Measurements from ENCODE around the gene PRPF8. TPM values are rescaled to one million over a fixed set of nuclear protein-coding genes. Genes with fewer than 3 reads are reported as not detected.
"Not testable (repeated sequence)": the region's sequence is repeated elsewhere in the genome, so short reads cannot be mapped to it uniquely, and the experiment has no call there.

PRPF8 gene
- total RNA-seq, 2 donors from 2014 or later = 332 to 390 TPM

DNA sequence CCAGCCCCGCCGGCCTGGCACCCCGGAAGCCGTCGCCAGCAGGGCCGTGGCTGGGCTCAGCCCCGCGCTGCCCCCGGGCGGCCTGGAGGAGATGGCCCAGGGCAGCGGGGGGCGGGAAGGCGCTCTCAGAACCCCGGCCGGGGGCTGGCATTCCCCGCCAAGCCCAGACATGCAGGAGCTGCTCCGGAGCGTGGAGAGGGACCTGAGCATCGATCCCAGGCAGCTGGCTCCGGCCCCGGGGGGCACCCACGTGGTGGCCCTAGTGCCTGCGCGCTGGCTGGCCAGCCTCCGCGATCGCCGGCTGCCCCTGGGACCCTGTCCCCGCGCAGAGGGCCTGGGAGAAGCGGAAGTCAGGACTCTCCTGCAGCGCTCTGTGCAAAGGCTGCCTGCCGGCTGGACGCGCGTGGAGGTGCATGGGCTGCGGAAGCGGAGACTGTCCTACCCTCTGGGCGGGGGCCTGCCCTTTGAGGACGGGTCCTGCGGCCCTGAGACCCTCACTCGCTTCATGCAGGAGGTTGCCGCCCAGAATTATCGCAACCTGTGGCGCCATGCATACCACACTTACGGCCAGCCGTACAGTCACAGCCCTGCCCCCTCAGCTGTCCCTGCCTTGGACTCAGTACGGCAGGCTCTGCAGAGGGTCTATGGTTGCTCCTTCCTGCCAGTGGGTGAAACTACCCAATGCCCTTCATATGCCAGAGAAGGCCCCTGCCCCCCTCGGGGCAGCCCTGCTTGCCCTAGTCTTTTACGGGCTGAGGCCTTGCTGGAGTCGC is 40.4 kb upstream of the PRPF8 start:
- ATAC-seq (replicated peaks in 1 of 2) (peak; percentile 75 to 80), DNase-seq (no peak)
- Mint-ChIP-seq H3K27me3 (ENCODE audit: low read depth) (no peaks in the 10 kb centered on the region), H3K9me3 (no peaks in the 10 kb centered on the region), H3K4me3 (peak overlapping the region; percentile 78 to 82), H3K4me1 (ENCODE audit: low read depth) (peaks cover 42% of the 10 kb centered on the region), H3K36me3 (ENCODE audit: insufficient read depth in 2 of 2) (no peaks in the 10 kb centered on the region), H3K27ac (no peak overlapping the region)

GRCh38 chr17:1724351-1724868 is 39.7 kb upstream of the PRPF8 start, which contains the start of gene WDR81:
TSS of gene WDR81 (plus strand) at chr17:1724704. CDS start at chr17:1724960, 256 bp downstream.
- peak; percentile 90 to 91 for ATAC-seq (replicated peaks in 1 of 2)
- no peaks in the 10 kb centered on the region for H3K9me3 Mint-ChIP-seq
- peak within 1 kb of the TSS; percentile 80 to 82 for H3K4me3 Mint-ChIP-seq
- peak; percentile 88 to 92 for DNase-seq
- peak within 1 kb of the TSS; percentile 65 for H3K27ac Mint-ChIP-seq
- H3K36me3 Mint-ChIP-seq (ENCODE audit: insufficient read depth in 2 of 2) = no peaks in the 10 kb centered on the region
- H3K4me1 Mint-ChIP-seq (ENCODE audit: low read depth) = peaks cover 37% of the 10 kb centered on the region
- no peaks in the 10 kb centered on the region for H3K27me3 Mint-ChIP-seq (ENCODE audit: low read depth)

DNA sequence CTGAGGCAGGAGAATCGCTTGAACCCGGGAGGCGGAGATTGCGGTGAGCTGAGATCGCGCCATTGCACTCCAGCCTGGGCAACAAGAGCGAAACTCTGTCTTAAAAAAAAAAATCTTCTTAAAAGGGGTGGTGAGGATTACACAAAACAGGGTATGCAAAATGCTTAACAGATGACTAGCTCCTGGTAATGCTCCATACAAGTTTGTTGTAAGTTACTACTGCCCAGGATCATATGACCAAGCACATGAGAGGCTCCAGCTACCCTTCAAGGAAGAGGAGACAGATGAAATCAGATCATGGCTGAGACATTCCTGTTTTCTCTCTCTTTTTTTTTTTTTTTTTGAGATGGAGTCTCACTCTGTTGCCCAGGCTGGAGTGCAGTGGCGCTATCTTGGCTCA is 37.4 kb upstream of the PRPF8 start:
- H3K27me3 Mint-ChIP-seq (ENCODE audit: low read depth); DNase-seq; H3K9me3 Mint-ChIP-seq; H3K36me3 Mint-ChIP-seq (ENCODE audit: insufficient read depth in 2 of 2); H3K4me3 Mint-ChIP-seq; ATAC-seq (replicated peaks in 1 of 2); H3K27ac Mint-ChIP-seq: not testable (repeated sequence)
- peaks cover 38% of the 10 kb centered on the region for H3K4me1 Mint-ChIP-seq (ENCODE audit: low read depth)

DNA sequence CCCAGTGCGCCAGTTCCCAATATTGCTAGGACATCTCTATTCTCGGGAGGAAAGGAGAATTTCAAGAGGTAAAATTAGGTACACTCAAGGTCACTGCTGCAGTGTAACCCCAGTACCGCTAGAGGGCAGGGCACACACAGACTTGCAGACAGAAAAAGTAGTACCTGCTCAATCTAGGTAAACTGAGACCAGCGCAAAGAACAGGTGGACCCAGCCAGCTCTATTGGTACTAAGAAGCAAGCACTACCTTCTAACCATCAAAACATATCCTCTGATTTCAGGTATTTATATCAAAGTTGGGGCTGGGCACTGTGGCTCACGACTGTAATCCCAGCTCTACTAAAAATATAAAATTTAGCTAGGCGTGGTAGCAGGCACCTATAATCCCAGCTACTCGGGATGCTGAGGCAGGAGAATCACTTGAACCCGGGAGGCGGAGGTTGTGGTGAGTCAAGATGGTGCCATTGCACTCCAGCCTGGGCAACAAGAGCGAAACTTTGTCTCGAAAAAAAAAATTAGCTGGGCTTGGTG is 36.3 kb upstream of the PRPF8 start:
- no peak overlapping the region for H3K4me3 Mint-ChIP-seq
- no peak overlapping the region for H3K27ac Mint-ChIP-seq
- peaks cover 39% of the 10 kb centered on the region for H3K4me1 Mint-ChIP-seq (ENCODE audit: low read depth)
- ATAC-seq (replicated peaks in 1 of 2) = no peak
- H3K9me3 Mint-ChIP-seq = no peaks in the 10 kb centered on the region
- peak; percentile 66 to 76 for DNase-seq
- no peaks in the 10 kb centered on the region for H3K27me3 Mint-ChIP-seq (ENCODE audit: low read depth)
- H3K36me3 Mint-ChIP-seq (ENCODE audit: insufficient read depth in 2 of 2) = peaks cover 0 to 5% of the 10 kb centered on the region in 2 donors

GRCh38 chr17:1718362-1719165 is 33.9 kb upstream of the PRPF8 start:
- ATAC-seq (replicated peaks in 1 of 2) (no peak), DNase-seq (no peak)
- Mint-ChIP-seq H3K4me3 (peak overlapping the region; percentile 98 to 99), H3K27me3 (ENCODE audit: low read depth) (peaks cover 5% of the 10 kb centered on the region), H3K27ac (peak overlapping the region; percentile 85), H3K36me3 (ENCODE audit: insufficient read depth in 2 of 2) (peaks cover 0 to 7% of the 10 kb centered on the region in 2 donors), H3K9me3 (no peaks in the 10 kb centered on the region), H3K4me1 (ENCODE audit: low read depth) (peaks cover 45% of the 10 kb centered on the region)

- DNase-seq (peak; percentile 92), ATAC-seq (replicated peaks in 1 of 2) (peak; percentile 71 to 72)
- Mint-ChIP-seq H3K9me3 (no peaks in the 10 kb centered on the region), H3K4me1 (ENCODE audit: low read depth) (peaks cover 44% of the 10 kb centered on the region), H3K27ac (peak overlapping the region; percentile 99), H3K27me3 (ENCODE audit: low read depth) (peaks cover 5% of the 10 kb centered on the region), H3K4me3 (peak overlapping the region; percentile 98 to 99), H3K36me3 (ENCODE audit: insufficient read depth in 2 of 2) (peaks cover 0 to 7% of the 10 kb centered on the region in 2 donors)
Observed at GRCh38 chr17:1716912-1717695, 32.4 kb upstream of the PRPF8 start.

- Mint-ChIP-seq H3K4me3 (peak overlapping the region; percentile 98 to 99), H3K27ac (peak overlapping the region; percentile 99), H3K9me3 (no peaks in the 10 kb centered on the region), H3K36me3 (ENCODE audit: insufficient read depth in 2 of 2) (peaks cover 0 to 7% of the 10 kb centered on the region in 2 donors), H3K4me1 (ENCODE audit: low read depth) (peaks cover 44% of the 10 kb centered on the region), H3K27me3 (ENCODE audit: low read depth) (peaks cover 12% of the 10 kb centered on the region)
- peak; percentile 84 to 88 for ATAC-seq (replicated peaks in 1 of 2)
- DNase-seq = peak; percentile 100
Observed at GRCh38 chr17:1716076-1716911, 31.6 kb upstream of the PRPF8 start.

- no peak for DNase-seq
- no peaks in the 10 kb centered on the region for H3K9me3 Mint-ChIP-seq
- H3K4me1 Mint-ChIP-seq (ENCODE audit: low read depth) = peaks cover 45% of the 10 kb centered on the region
- no peak for ATAC-seq (replicated peaks in 1 of 2)
- peaks cover 17% of the 10 kb centered on the region for H3K27me3 Mint-ChIP-seq (ENCODE audit: low read depth)
- no peak overlapping the region for H3K27ac Mint-ChIP-seq
- peaks cover 0 to 7% of the 10 kb centered on the region in 2 donors for H3K36me3 Mint-ChIP-seq (ENCODE audit: insufficient read depth in 2 of 2)
- H3K4me3 Mint-ChIP-seq = peak overlapping the region; percentile 98 to 99
Observed at GRCh38 chr17:1715803-1716075, 31.1 kb upstream of the PRPF8 start.

- ATAC-seq (replicated peaks in 1 of 2) (no peak), DNase-seq (peak; percentile 66 to 69)
- H3K27ac Mint-ChIP-seq = no peak overlapping the region
- peaks cover 21% of the 10 kb centered on the region for H3K27me3 Mint-ChIP-seq (ENCODE audit: low read depth)
- H3K4me1 Mint-ChIP-seq (ENCODE audit: low read depth) = peaks cover 47% of the 10 kb centered on the region
- no peaks in the 10 kb centered on the region for H3K9me3 Mint-ChIP-seq
- H3K4me3 Mint-ChIP-seq = peak overlapping the region; percentile 76 to 98
- peaks cover 0 to 7% of the 10 kb centered on the region in 2 donors for H3K36me3 Mint-ChIP-seq (ENCODE audit: insufficient read depth in 2 of 2)
Observed at GRCh38 chr17:1714980-1715802, 30.5 kb upstream of the PRPF8 start.

GRCh38 chr17:1714427-1714979 is 29.8 kb upstream of the PRPF8 start:
- H3K4me1 Mint-ChIP-seq (ENCODE audit: low read depth) = peaks cover 47% of the 10 kb centered on the region
- no peak overlapping the region for H3K27ac Mint-ChIP-seq
- DNase-seq (peak in 1 of 2 donors; percentile 41), ATAC-seq (replicated peaks in 1 of 2) (no peak)
- peaks cover 21% of the 10 kb centered on the region for H3K27me3 Mint-ChIP-seq (ENCODE audit: low read depth)
- peak overlapping the region; percentile 76 to 98 for H3K4me3 Mint-ChIP-seq
- H3K36me3 Mint-ChIP-seq (ENCODE audit: insufficient read depth in 2 of 2) = peaks cover 0 to 7% of the 10 kb centered on the region in 2 donors
- no peaks in the 10 kb centered on the region for H3K9me3 Mint-ChIP-seq

GRCh38 chr17:1713878-1714426 is 29.3 kb upstream of the PRPF8 start:
- ATAC-seq (replicated peaks in 1 of 2) = no peak
- Mint-ChIP-seq H3K27me3 (ENCODE audit: low read depth) (peaks cover 24% of the 10 kb centered on the region), H3K27ac (no peak overlapping the region), H3K9me3 (no peaks in the 10 kb centered on the region), H3K4me1 (ENCODE audit: low read depth) (peaks cover 47% of the 10 kb centered on the region), H3K36me3 (ENCODE audit: insufficient read depth in 2 of 2) (peaks cover 0 to 7% of the 10 kb centered on the region in 2 donors), H3K4me3 (peak overlapping the region; percentile 54 to 98)
- no peak for DNase-seq
